ENCODE measurements around the gene CRADD. TPM values are rescaled to one million over a fixed set of nuclear protein-coding genes. Genes with fewer than 3 reads are reported as not detected.

Gene CRADD
- total RNA-seq, 1 experiment from 2014 or later = 7.6 TPM

DNA sequence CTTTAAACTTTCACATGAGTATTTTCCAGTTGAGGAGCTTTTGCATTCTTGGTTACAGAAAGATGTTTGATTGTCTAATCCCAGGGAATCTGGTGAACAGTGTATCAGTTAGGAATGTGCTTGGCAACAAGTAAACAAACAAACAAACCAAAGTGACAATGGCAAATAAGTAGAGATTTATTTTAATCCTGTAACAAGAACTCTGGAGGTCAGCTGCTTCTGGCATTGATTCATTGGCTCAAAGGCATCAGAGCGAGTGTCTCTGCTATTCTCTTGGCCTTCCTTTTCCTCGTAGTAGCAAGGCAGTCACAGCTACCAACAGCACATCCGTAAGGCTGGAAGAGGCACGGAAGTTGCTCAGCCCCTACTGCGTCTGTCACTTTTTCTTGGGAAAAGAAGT lies 37.2 kb downstream of the CRADD start:
- WGBS (ENCODE audit: extremely low coverage, insufficient read length, low lambda C conversion rate) = no CpG with 5 or more reads among the region's 5 CpGs
- H3K4ac ChIP-seq (ENCODE audit: low read depth, low read length) = no peak overlapping the region
- H3K18ac ChIP-seq (ENCODE audit: insufficient read length, low read depth, low read length) = no peak overlapping the region
- no peaks in the 10 kb centered on the region for H3K79me1 ChIP-seq (ENCODE audit: insufficient read depth, low read depth, low read length, poor library complexity, severe bottlenecking)
- H3K56ac ChIP-seq (ENCODE audit: insufficient read length, low read depth, low read length) = no peak overlapping the region
- TF ChIP-seq, protein P1, sequence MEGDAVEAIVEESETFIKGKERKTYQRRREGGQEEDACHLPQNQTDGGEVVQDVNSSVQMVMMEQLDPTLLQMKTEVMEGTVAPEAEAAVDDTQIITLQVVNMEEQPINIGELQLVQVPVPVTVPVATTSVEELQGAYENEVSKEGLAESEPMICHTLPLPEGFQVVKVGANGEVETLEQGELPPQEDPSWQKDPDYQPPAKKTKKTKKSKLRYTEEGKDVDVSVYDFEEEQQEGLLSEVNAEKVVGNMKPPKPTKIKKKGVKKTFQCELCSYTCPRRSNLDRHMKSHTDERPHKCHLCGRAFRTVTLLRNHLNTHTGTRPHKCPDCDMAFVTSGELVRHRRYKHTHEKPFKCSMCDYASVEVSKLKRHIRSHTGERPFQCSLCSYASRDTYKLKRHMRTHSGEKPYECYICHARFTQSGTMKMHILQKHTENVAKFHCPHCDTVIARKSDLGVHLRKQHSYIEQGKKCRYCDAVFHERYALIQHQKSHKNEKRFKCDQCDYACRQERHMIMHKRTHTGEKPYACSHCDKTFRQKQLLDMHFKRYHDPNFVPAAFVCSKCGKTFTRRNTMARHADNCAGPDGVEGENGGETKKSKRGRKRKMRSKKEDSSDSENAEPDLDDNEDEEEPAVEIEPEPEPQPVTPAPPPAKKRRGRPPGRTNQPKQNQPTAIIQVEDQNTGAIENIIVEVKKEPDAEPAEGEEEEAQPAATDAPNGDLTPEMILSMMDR (conservative IDR thresholded peaks at IDR 0.05) = no peak
- no peaks in the 10 kb centered on the region for H3K27me3 ChIP-seq (ENCODE audit: insufficient read depth, low read length)
- no peak overlapping the region for H3K23ac ChIP-seq (ENCODE audit: insufficient read length, low read depth, low read length)
- no peak overlapping the region for H2BK12ac ChIP-seq (ENCODE audit: insufficient read length, low read depth, low read length)
- no peak overlapping the region for H3K9ac ChIP-seq (ENCODE audit: extremely low read depth, insufficient read length, low read length)
- peaks cover 12 to 27% (median 24%) of the 10 kb centered on the region in 3 experiments for H3K36me3 Mint-ChIP-seq (ENCODE audit: insufficient read depth in 1 of 3, low read depth in 3 of 3)
- DNase-seq = no peak
- H3K27me3 Mint-ChIP-seq (ENCODE audit: low read depth) = no peaks in the 10 kb centered on the region
- no peaks in the 10 kb centered on the region for H4K20me1 ChIP-seq (ENCODE audit: control insufficient read depth, insufficient read depth, insufficient read length)
- H3K4me2 ChIP-seq (ENCODE audit: insufficient read depth, insufficient read length, low read length) = no peak overlapping the region
- H4K91ac ChIP-seq (ENCODE audit: insufficient read length, low read depth, low read length) = no peak overlapping the region
- no peak overlapping the region for H2BK20ac ChIP-seq (ENCODE audit: low read depth, low read length, poor library complexity, severe bottlenecking)
- no peaks in the 10 kb centered on the region for H3K4me1 ChIP-seq (ENCODE audit: insufficient read depth, low read length)
- H3K23me2 ChIP-seq (ENCODE audit: insufficient read length, low read depth, low read length, poor library complexity, severe bottlenecking) = no peaks in the 10 kb centered on the region
- no peak overlapping the region for H4K8ac ChIP-seq (replicated peaks; ENCODE audit: insufficient read length, low read depth, low read length)
- H2AK5ac ChIP-seq (ENCODE audit: insufficient read length, low read length) = no peak overlapping the region
- no peaks in the 10 kb centered on the region for H3K79me2 ChIP-seq (ENCODE audit: insufficient read depth, low read length)
- no peak overlapping the region for H2BK120ac ChIP-seq (ENCODE audit: low read depth, low read length, poor library complexity, severe bottlenecking)
- H3K27ac Mint-ChIP-seq = peak overlapping the region in 2 of 3 experiments; percentile 37 to 65; a peak in 2 of 7 replicates
- H3K9me3 Mint-ChIP-seq = peaks cover 22 to 25% of the 10 kb centered on the region in 2 experiments
- H2BK15ac ChIP-seq (ENCODE audit: low read depth, low read length) = no peak overlapping the region
- no peak overlapping the region for H2BK5ac ChIP-seq (ENCODE audit: insufficient read length, low read length)
- H3K4me3 Mint-ChIP-seq = no peak overlapping the region
- H3T11ph ChIP-seq (ENCODE audit: low read length) = no peak overlapping the region
- no peak overlapping the region for H4K5ac ChIP-seq (ENCODE audit: insufficient read length, low read depth, low read length)
- no peaks in the 10 kb centered on the region for H3K9me3 ChIP-seq (ENCODE audit: control insufficient read depth, low read depth, low read length)
- H3K4me1 Mint-ChIP-seq = peaks cover 13 to 17% of the 10 kb centered on the region in 2 experiments
- H3K27ac ChIP-seq (ENCODE audit: insufficient read length, low read depth, low read length) = no peak overlapping the region
- no peak overlapping the region for H2AFZ ChIP-seq (ENCODE audit: low read length)
- no peak overlapping the region for H3K14ac ChIP-seq (ENCODE audit: insufficient read depth, low read length)

All from H9 (cell line).